Measurements from ENCODE around the gene KSR1.
"Not testable (repeated sequence)": the region's sequence is repeated elsewhere in the genome, so short reads cannot be mapped to it uniquely, and the experiment has no call there.

Gene KSR1

DNA sequence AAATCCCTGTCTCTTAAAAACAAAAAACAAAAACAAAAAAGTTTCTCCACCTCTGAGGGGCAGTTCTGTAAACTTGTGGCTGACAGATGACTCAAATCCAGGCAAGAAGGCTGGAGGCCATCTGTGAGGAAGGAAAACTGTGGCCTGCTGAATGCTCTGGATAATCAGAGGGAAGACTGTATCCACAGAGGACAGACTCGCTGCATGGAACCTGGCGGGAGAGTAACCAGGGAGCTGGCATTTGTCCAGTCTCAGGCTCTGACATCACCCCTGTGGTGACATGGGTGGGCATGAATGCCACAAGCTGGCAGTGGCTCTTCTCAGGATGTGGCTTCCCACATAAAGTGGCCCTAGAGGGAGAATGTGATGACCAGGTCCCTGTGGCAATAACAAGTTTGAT is 2.8 kb upstream of the KSR1 start:
- DNase-seq (ENCODE audit: low read depth, low spot score): no peak

DNA sequence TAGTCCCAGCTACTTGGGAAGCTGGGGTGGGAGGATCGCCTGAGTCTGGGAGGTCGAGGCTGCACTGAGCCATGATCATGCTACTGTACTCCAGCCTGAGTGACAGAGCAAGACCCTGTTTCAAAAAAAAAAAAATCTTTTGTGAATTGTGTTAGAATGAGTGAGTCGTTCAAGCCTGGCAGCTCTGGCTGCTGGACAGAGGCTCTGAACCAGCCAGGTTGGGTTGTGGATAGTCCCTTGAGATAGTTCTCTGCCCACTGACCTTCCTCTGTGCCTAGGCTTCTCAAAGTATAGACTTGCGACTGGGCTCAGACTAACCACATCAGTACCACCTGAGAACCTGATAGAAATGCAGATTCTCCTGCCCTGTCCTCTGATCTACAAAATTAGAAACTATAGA is 2.2 kb upstream of the KSR1 start:
- no peak for DNase-seq (ENCODE audit: low read depth, low spot score)

GRCh38 chr17:27455236-27455913 is 873 bp upstream of the KSR1 start:
- DNase-seq (ENCODE audit: low read depth, low spot score): no peak

DNA sequence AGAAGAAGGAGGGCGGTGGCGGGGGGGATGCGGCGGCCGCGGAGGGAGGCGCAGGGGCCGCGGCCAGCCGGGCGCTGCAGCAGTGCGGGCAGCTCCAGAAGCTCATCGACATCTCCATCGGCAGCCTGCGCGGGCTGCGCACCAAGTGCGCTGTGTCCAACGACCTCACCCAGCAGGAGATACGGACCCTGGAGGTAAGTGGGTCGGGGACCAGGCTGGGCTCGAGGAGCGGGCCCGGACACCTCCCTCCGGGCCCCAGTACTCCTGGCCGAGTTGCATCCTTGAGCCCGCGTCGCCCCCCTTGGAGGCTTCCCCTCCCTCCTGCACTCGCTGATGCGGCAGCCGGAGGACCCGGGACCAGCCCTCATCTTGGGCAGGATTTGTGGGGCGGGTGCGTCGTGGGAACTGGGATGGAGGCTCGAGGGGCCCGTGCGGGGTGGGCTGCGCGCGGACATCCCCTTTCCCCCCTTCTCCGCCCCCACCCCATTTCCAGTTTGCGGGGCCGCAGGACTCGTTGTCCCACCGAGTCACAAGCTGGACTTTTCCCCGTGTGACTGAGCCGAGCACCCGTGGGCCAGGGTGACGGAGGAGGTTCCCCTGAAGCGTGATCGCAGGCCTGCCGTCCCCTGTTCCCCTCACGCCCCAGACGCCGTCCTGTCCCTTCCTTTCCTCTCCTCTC is 572 bp downstream of the KSR1 start:
- DNase-seq (ENCODE audit: low read depth, low spot score): no peak

DNA sequence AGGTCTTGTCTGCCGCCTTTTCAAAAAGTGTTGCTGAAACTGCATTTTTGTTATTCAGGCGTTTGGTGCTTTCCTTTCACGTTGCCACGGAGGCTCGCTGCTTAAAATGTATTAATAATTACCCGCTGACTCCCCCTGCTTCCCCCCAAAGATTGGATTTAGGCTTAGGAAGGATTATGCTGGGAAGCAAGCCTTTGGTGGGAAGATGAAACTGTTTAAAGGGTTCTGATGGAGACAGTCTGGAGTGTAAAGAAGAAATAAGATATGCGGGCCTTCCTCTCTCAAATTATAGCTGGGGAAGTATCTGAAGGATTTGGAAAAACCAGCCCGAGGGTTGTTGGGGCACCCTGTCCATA is 1.1 kb downstream of the KSR1 start:
- DNase-seq (ENCODE audit: low read depth, low spot score): no peak

- DNase-seq (ENCODE audit: low read depth, low spot score): no peak
Measured at GRCh38 chr17:27457731-27458523, 1.7 kb downstream of the KSR1 start.

- peak; percentile 79 for DNase-seq (ENCODE audit: low read depth, low spot score)
Measured at GRCh38 chr17:27458524-27458908, 2.3 kb downstream of the KSR1 start.

DNA sequence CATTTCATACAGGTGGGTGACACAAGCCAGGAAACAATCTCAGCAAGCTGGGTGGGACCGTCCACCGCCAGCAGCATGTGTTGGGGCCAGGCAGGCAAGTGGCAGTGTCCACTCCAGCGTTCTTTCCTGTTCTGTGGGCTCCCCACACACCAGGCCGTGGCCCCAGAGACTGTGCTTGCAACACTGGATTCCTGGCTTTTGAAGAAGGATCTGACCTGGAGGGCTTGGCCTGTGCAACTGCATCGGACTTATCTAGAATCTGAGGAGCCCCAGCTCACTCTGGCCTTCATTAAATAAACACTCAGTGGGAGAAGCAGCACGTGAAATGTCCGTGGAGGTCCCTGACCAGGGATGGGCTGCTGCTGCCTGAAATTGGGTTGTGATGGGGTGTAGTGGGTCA is 3.2 kb downstream of the KSR1 start:
- no peak for DNase-seq (ENCODE audit: low read depth, low spot score)

GRCh38 chr17:27460196-27460725 is 4.0 kb downstream of the KSR1 start:
- DNase-seq (ENCODE audit: low read depth, low spot score): no peak

DNA sequence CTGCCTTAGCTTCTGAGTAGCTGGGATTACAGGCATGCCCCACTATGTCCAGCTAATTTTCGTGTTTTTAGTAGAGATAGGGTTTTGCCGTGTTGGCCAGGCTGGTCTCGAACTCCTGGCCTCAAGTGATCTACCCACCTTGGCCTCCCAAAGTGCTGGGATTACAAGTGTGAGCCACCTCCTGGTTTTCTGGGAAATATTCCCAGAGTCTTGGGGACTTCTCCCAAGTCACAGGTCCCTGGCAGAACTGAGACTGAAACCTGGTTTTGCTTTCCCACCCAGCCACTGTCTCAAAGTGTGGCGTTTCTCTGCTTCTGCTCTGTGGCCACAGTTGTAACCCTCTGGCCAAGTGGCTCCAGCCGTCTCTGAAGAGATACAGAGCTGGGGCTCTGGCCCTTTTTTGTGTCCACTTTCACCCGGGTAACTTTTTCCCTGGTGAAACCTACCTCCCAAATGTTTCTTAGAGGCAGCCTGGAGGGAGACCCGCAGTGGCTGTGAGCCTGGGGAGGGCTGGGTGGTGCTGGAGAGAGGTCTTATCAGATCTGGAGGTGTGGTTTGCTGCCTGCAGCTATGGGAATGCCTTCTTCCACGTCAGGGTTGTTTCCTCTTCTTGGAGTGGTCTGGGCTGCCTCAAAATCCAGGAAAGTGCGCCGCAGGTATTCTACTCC is 5.1 kb downstream of the KSR1 start:
- DNase-seq (ENCODE audit: low read depth, low spot score): no peak

- no peak for DNase-seq (ENCODE audit: low read depth, low spot score)
Measured at GRCh38 chr17:27462149-27462548, 5.9 kb downstream of the KSR1 start.

DNA sequence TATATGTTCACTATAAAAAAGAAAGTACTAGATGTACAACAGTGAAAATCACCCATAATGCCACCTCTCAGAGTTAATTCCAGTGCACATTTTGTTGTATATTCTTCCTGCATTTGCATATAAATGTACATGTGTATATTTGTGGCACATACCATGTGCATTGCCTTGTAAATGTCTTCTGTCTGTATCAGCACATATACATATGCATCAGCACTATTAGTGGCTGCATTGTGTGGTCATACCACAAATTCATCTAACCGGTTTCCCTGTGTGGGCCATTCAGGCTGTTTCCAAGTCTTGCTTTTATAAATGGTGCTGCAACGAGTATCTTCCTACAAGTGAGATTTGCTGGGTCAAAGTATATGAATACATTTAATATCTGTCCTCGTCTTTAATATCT is 6.5 kb downstream of the KSR1 start:
- DNase-seq (ENCODE audit: low read depth, low spot score): no peak

DNA sequence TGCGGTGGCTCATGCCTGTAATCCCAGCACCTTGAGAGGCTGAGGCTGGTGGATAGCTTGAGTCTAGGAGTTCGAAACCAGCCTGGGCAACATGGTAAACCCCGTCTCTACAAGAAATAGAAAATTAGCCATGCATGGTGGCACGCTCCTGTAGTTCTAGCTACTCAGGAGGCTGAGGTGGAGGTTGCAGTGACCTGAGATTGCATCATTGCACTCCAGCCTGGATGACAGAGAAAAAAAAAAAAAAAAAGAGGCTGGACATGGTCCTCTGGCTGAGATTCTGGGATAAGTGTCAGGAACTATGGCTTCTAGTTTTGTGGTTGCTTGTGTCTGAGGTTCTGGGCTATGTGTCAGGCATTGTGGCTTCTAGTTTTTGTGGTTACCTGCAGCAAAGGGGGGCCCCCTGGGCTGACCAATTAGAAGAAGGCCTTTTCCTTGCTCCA is 7.0 kb downstream of the KSR1 start:
- no peak for DNase-seq (ENCODE audit: low read depth, low spot score)

- DNase-seq (ENCODE audit: low read depth, low spot score): not testable (repeated sequence)
Measured at GRCh38 chr17:27464019-27464418, 7.8 kb downstream of the KSR1 start.

DNA sequence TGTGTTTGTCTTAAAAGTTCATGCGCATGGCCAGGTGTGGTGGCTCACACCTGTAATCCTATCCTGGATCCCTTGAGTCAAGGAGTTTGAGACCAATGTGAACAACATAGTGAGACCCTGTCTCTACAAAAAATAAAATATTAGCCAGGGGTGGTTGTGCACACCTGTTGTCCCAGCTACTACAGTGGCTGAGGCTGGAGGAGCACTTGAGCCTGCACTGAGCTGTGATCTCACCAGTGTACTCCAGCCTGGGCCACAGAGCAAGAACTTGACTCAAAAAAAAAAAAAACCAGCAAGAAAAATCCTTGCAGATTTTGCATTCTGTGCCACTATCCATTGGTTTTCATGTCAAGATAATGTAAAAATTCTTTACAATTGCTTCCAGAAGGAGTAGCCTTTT is 8.2 kb downstream of the KSR1 start:
- no peak for DNase-seq (ENCODE audit: low read depth, low spot score)

GRCh38 chr17:27465875-27466274 is 9.6 kb downstream of the KSR1 start:
- not testable (repeated sequence) for DNase-seq (ENCODE audit: low read depth, low spot score)

DNA sequence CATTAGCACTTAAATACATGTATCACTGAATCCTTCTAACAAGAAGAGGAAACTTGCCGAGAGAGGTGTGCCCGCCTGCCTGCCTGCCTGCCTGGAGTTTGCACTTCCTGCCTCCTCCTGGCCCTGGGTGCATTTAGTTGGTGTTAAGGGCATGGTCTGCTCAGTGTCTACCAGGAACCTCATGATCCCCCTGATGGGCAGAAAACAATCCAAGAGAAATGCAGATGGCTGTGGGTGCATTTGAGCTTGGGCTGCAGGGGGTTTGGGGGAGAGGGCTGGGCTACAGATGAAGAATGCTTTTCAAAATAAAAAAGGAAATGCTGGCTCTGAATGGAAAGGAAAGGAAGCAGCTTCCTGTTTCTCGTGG is 10.1 kb downstream of the KSR1 start:
- DNase-seq (ENCODE audit: low read depth, low spot score): no peak

DNA sequence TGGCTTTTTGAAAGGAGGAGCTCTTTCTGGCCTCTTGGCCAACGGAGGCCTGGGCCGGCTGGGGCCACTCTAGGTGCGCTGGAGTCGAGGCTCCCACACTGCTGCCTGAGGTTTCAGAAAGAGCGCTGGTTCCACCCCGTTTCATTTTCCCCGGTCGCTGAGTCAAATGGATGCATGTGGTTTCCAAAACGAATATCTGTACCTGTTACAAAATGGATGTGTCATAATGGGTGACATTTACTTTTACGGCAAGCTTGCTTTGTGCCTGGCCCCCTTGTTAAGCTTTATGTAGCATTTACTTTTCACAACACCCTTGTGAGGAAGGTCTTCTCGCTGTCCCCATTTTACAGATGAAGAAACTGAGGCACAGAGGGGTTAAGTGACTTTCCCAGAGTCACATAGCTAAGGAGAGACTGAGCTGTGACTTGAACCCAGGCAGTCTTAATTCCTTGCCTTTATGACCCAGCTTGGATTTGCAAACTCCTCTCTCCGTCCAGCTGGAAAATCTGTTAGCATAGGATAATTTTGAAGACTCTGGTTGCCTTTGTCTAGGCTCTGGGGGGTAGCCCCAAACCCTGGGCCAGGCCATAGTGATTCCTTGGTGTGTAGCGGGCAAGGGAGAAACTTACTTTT is 10.6 kb downstream of the KSR1 start:
- DNase-seq (ENCODE audit: low read depth, low spot score): no peak

DNA sequence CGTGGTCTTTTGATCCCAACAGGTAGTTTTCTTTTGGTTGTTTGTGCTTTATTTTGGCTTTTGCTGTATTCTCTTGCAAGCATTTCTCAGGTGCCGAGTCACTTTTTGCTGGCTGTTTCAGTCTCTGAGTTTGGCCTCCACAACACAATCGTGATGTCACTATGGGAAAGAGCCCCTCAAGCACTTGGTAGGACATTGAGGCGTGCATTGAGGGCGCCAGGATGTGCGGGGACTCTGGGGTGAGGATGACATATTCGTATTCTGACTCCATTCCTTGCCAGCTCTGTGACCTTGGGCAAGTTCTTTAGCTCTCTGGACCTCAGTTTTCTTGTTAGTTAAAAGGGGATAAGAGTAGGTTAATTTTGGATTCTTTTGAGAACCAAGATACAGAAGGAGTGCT is 13.0 kb downstream of the KSR1 start:
- DNase-seq (ENCODE audit: low read depth, low spot score): no peak

- no peak for DNase-seq (ENCODE audit: low read depth, low spot score)
Measured at GRCh38 chr17:27471321-27472269, 15.3 kb downstream of the KSR1 start.

All from iPS DF 19.7 (cell line).